Right renal pelvis (tissue), 4 donors: ENCODE data around the gene ZIC4. TPM values are rescaled to one million over a fixed set of nuclear protein-coding genes. Genes with fewer than 3 reads are reported as not detected.

Experiments
- DNase-seq, 4 donors: peaks; one replicate each; pipeline ENCODE4 v3.0.0-alpha.2; 2013; ENCODE audit warnings: low read depth in 4 of 4, low spot score in 3 of 4, missing footprints in 1 of 4
- polyA plus RNA-seq, 4 donors: library from polyadenylated mRNA; unstranded; fragments of 120-200 nt; gene quantifications; one replicate each; pipeline ENCODE4 v1.2.1, GENCODE V29; 2013; ENCODE audit not compliant: insufficient read length in 4 of 4

The ZIC4 gene
- polyA plus RNA-seq, 4 donors = 0.05 TPM; not detected in 3

DNA sequence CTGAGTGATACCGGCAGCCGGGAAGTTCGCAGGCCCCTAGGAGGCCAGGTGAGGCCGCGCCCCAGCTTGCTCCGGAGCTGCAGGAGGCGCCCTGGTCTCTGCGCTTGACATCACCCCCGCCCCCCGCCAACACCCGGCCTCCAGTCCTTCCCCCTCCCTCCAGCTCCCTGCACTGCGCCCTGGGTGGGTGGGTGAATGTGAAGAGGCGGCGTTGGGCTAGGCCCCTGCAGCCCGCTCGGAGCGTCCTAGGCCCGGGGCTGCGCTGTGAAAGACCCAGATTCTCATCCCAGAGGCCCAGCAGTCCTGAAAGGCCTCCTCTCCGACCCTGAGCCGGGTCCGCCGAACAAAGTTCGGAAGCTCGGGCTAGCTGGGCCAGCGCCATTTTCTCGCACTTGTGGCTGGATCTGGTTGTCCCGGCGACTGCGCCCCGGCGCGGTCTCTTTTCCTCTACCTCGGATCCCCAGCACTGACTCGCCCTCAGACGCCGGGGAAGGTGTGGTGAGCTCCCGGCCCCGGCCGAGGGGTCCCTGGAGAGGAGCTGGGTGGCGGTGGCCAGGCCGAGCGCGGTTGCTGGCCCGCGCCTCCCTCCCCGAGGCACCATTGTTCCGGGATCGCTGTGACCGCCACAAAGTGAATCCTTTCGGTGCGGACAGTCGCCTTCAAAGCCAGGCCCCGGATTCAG lies 12.9 kb downstream of the ZIC4 start:
- no peak for DNase-seq

DNA sequence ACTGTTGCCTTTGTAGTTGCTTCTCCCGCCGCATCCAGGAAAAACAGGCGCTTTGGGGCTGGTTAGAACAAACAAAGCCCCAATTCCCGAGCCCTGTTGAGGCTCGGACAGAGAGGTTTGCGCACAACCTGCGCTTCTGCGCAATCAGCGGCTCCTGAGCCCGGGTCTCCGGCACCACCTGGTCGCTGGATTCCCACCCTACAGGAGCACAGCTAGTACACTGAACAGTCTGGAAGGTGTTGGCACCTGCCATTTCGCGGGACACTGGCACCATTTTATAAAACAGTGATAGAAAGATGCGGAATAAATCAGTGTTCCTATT lies 13.8 kb downstream of the ZIC4 start:
- no peak for DNase-seq

DNA sequence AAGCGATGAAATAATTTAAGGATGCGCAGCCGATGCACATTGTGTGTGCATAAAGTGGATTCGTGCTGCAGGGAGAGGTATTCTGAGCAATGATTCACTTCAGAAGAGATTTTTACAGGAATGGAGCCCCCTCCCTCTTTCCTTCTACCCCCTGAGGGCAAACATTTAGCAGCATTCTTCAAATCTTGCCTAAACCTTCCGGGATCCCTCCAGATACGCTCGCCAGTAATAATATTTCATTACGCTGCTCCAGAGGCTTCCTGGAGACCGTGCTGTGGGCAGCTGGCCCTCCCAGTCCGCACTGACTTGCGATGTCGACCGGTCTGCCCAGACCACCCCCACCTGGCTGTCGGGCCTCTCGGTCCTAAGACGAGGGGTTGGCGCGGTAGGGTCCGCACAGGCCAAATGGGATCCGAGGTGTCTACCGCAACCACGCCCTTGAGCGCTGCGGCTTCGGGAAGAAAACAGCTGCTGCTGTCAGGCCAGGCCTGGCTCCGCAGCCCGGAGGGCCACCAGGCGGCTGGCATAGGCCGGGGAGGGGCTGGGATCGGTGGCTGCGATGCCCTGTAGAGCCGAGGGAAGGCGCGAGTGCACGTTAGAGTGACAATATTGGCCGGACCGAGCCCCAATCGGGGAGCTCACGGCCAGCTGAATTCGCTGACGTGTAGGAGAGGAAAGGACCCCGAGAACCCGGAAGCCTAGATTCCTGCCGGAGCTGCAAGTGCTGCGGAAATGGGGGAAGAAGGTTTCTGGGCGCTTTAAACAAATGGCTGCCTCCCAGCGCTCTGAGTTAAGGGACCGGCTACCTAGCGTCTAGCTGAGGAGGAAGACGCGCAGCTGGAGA lies 14.3 kb downstream of the ZIC4 start:
- DNase-seq = no peak

DNA sequence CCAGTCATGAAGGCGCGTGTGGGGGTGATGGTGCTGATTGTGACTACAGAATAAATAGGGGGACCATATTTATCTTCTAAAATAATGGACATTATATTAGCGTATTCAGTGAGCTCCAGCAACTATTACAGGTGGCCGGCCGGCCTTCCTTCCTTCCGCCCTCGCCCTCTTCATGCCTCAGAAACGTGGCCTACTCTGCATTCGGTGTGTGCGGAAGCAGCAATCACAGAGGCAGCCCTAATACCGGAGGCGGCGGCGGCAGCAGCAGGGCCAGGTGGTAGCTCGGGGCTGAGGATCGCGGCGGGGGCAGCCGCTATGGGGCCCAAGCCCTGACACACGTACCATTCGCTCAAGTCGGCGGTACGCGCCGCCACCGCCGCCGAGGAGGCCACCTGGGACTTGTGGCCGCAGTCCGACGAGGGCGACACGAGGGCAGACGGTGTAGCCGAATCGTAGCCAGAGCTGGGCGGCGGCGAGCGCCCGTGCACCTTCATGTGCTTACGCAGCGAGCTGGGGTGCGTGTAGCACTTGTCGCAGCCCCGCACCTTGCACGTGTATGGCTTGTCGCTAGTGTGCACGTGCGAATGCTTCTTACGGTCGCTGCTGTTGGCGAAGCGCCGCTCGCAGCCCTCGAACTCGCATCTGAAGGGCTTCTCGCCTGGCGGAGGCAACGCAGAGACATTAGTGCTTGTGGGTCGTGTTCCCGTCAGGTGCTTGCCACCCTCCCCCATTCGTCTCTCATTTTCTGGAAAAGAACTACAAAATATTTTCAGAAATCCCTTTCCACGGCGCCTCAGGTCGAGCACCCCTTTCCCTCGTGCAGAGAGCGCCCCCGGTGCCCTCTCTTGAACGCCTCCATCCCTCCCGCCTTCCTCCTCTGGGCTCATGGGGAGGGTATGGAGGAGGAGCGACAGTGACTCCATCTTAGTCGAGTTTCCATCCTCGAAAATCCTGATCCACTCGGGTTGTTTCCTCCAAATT lies 15.5 kb downstream of the ZIC4 start:
- no peak for DNase-seq

DNA sequence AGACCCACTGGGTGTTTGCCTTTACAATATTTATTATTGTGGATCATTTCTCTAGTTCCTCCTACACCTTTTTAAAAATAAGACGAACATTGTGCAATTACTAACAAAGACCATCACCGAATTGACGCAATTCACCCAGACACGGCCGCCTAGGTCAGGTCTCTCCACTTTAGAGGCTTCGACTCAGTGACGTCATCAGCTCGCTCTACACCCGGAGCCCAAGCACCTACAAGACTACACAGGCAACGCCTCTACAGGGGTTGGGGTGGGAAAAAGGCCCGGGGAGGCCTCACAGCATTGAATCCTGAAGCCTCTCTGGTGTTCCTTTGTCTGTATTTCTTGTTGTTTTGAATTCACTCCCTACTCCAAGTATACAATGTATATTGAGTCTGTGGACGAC lies 16.6 kb downstream of the ZIC4 start:
- DNase-seq = no peak

DNA sequence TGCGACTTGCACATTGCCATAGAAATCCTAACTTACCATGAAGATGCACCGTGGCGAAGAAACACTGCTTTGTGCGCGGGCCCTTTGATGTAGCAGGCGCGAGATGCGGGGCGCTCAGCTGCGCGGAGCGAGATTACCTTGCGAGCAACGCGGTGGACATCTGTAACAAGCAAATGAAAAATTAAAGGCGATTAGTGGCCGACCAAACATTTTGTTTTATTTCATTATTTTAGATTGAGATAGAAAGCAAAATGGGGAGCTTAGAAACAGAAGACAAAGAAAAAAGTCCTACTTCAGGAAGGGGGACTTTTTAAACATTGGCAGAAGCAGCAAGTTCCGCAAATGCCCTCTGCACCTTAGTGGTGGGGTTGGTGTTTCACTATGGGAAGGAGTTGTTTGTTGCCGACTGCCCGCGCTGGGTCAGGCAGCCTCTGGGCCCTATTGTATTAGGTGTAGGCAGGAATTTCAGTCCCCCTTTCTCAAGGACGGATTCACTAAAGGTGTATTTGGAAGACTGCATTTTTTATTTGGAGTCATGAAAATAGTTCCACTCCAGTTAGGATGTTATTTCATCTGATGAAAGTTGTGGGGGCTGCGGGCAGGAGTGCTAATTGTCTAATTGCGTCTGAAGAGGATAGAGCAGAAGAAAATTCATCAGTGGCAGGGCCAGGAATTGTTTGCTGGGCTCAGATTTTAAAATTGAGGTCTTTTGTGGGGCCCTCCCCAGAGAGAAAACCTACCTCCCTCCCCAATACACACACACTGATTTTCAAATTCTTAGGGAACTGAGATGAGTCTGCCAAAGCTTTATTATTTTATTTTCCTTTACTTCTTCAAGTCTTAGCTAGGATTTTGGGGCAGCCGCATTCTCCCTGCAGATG lies 17.4 kb downstream of the ZIC4 start:
- DNase-seq = no peak

DNA sequence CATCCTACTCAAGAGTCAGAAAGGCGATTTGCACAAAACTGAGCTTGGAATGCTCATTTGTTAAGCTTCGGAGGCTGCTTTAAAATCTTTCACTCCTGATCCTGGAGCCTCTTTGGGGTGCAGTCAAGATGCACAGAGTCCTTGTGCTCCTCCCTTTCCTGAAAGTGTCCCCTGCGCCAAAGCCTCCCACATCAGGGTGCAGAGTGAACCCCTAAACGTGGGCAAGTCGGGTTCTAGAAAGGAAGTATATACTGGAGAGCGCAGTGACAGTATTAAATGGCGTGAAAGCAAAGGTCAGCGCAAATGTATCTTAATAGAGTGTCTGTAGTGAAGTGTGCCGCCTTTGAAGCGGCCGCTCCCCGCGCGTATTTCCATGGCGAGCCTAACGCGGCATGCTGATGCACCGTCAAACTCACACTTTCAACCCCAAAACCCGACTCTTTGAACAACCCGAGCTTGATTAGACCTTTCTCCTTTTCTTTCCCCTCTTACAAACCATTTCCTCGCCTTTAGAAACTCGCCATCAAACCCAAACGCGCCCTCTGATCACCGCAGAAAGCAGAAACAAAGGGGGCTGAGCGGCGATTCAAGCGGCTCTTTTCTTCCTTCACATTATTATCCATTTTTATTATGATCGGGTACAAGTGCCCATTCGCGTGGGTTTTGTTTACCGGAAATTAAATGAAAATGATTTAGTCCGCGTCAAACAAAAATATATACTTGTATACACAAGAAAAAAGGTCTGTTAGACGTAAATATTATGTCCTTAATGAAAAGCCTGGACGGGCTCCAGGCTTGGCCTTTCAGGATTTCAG lies 18.3 kb downstream of the ZIC4 start:
- no peak for DNase-seq

DNA sequence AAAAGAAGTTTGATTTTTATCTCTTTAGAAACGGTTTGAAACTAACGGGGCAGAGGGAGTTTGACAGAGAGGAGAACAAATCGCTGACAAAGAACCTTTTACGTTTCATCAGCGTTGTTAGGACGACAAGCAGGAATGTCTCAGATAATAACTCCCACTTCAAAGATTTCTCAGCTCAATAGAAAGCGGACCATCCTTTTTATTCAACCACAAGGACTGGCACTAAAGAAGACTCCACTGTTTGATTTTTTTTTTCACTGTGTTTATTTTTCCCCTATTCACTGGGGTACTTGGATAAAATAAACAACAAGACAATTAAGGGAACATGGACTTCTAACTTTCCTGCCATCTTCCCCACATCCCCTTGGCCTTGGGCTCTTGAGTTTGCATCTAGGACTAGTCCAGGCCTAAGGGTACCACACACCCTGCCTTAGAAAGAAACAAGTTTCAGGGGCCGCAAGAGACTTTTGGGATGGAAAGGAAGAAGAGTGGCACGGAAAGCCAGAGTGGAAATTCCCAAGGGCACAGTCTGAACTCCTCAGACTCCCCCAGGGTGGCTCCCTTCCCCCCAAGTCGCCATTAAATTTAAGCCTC lies 19.0 kb downstream of the ZIC4 start:
- no peak for DNase-seq

DNA sequence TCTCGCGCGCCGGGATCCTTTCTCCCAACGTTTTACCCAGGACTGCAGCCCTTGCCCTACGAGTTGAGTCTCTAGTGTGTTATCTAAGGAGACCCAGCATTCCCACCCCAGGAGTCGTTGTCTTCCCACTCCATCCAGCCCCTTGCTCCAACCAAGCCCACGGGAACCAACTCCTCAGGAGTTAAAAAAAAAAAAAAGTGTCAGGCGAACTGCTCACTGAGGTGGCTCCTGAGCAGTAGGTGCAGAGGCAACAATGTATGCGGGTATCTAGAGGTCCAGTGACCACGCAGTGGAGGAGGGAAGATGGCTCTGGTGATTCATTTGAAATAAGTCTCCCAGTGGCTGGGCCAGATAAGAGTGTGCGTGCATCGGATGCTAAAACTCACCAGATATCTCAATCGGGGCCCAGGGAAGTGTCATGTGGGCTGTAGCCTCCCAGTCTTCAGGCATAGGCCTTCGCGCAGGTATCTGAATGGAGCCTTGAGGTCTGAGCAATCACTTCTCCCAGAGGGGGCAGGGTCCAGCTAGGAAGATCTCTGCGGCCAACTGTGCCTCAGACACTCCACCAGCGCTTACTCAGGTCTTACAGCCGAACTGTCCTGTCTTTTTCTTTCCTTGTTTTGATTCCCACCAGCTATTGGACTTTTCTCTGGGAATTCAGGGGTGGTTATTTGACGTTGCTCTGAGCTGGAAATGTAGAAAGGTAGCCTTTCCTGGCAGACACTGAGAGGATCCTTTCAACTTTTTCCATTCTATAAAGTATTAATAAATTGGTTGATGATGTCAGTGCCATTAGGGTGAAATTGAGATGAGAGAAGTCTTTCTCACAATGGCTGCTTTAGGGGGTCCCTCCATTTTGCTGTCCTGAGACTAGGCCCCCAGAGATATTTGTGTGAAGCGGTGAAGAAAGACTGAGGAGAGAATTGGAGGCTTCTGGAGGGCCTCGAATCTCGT lies 21.0 kb downstream of the ZIC4 start:
- no peak for DNase-seq

DNA sequence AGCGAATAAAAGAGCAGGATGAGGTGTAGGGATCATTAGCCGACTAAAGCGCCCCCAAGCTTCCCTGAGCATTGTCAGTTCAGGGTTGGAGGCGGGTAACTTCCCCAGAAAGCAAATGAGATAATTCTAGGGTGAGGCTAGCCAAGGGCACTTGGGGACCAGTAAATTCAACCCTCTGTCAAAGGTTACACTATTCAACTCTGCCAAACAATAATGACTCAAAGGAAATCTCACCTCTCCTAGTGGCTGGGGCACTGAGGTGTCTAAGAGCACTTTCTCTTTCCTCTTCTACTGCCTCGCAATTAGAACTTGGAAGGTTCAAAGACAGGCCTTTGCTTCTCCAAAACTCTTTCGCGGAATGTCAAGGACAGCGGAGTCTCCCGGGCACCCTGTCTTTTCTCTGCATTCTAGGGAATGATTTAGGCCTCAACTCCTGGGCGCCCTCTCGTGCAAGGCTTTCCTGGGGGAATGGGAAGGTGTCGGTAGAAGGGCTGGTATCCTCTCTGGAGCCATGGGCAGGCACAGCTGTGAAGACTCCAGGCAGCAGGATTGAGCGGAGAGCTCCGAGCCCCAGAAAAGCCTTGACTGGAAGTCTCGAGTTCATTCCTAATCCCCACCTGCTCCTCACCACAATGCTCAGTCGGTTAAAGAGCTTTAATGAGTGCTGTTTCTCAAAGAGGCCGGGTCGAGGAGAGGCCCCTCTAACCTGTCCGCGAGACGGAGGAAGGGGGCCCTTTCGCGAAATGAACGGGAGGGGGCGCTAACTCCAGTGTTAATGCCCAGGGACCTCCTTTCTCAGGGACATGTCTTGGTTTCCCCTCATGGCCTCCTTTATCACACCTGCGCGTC lies 21.9 kb downstream of the ZIC4 start:
- DNase-seq = no peak

DNA sequence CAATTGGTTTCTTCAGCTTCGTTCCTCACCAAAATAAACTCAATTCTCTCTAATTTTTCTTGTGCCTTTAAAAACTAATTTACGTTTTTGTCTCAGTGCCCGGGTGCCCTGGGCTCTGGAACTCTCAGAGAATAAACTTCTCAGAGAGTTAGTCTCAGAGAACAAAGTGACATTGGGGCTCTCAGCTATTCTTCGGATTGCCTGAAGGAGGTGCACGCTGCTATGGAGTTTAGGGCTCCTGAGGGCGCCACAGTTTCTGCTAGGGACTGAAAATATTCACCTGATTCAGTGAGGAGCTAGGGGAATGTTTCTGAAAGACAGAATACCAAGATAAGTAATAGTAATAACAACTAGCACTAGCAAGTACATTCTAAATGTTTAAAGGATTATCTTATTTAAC lies 22.7 kb downstream of the ZIC4 start:
- DNase-seq = no peak

DNA sequence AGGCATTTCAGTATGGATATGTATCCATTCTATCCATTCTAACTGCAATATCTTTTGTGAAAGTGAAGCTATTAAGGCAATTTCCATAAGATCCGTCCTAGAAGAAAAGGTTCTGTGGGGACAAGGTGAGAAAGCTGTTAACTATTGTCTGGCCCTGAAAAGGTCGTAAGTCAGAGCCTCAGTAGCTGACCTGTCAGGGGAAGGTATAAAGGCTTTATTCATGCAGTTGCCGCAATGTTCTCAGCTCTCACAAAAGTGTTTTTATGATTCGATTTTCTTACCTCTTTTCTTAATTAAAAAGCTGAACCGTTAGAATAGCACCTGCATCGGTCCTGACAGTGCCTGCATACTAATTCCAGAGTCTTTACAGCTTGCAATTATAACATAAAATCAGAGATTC lies 24.7 kb downstream of the ZIC4 start:
- DNase-seq = no peak

DNA sequence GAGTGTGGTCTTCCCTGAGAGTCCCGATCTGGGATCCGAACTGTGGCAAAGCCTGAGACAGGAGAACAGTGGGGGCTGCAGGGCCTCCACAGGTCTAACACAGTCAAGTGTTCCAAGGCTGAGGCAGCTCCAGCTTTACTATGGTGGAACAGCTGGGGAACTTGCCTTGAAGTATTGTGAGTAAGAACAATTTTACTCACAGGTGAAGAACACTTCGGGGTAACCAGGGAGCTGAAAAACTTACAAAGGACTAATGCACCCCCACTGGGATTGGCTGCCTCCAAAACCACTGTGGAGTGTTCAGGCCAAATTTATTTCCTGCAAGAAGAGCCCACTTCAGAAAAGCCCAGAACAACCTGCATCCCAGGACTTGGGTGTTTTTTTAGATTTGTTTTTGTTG lies 25.4 kb downstream of the ZIC4 start:
- no peak for DNase-seq

DNA sequence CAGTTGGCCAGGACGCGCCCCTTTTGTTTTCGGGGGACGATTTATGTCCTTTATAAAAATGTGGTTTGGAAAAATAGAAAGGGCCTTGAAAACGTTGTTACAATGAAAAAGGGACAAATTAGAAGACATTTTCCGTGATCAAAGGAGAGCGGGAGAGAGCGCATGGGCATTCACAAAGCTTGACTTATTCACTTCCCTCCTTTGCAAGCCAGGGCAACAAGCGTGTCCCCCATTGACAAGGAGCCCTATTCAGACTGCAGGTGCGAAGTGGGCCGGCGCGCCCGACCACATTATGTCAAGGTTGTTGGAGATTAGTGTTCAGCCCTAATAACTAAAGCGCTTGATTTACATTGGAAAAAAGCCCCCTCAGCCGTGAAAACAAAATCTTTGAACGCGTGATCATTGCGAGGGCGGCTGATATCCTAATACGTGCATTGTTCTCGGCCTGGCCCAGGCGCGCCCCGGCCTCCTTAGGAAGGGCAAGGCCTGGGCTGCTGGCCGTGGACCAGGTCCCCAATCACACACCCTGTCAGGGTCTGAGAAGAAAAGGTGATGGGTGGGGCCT lies 25.9 kb downstream of the ZIC4 start:
- DNase-seq = no peak

DNA sequence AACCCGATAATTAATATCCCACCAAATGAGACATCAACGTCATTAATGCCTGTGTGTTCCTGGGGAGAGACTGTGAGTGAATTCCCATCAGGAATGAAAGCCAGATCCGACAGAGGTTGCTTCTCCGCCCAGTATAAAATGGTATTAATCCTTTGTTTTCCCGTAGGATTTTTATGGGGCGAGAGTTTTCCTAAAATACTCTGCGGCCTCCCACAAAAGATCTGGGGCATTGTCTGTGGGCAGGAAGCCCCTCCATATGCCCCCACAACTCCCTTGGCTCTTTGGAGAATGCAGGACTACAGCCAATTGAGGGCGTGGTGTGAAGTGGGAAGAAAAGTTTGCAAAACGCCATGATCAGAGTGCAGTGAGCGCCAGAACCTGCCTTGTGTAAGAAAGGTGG lies 26.7 kb downstream of the ZIC4 start:
- DNase-seq = no peak
